Measurements from ENCODE around the gene ARFGEF3. TPM values are rescaled to one million over a fixed set of nuclear protein-coding genes. Genes with fewer than 3 reads are reported as not detected.

The ARFGEF3 gene
- total RNA-seq, 1 donor from 2014 or later, result 28.6 TPM

GRCh38 chr6:138187156-138187555 is 25.4 kb downstream of the ARFGEF3 start:
- H3K9me3 Mint-ChIP-seq (ENCODE audit: low read depth), result no peaks in the 10 kb centered on the region
- no peak for DNase-seq (ENCODE audit: low spot score, unreplicated experiment)

GRCh38 chr6:138188278-138188941 is 26.7 kb downstream of the ARFGEF3 start:
- Mint-ChIP-seq H3K4me1 (ENCODE audit: low read depth) (peaks cover 15% of the 10 kb centered on the region), H3K27ac (peak overlapping the region; percentile 30), H3K4me3 (ENCODE audit: low read depth) (no peak overlapping the region), H3K27me3 (no peaks in the 10 kb centered on the region), H3K9me3 (ENCODE audit: low read depth) (no peaks in the 10 kb centered on the region), H3K36me3 (ENCODE audit: insufficient read depth) (no peaks in the 10 kb centered on the region)
- no peak for DNase-seq (ENCODE audit: low spot score, unreplicated experiment)
- TF ChIP-seq CTCF (IDR thresholded peaks at IDR 0.05; ENCODE audit: unreplicated experiment), result no peak

More at GRCh38 chr6:138187156-138187555, 25.4 kb downstream of the ARFGEF3 start:
- TF ChIP-seq CTCF (IDR thresholded peaks at IDR 0.05; ENCODE audit: unreplicated experiment), result no peak
- H3K4me3 Mint-ChIP-seq (ENCODE audit: low read depth), result no peak overlapping the region
- no peak overlapping the region for H3K27ac Mint-ChIP-seq
- H3K4me1 Mint-ChIP-seq (ENCODE audit: low read depth), result peaks cover 25% of the 10 kb centered on the region
- no peaks in the 10 kb centered on the region for H3K27me3 Mint-ChIP-seq
- H3K36me3 Mint-ChIP-seq (ENCODE audit: insufficient read depth), result no peaks in the 10 kb centered on the region

GRCh38 chr6:138194287-138194686 is 32.5 kb downstream of the ARFGEF3 start:
- Mint-ChIP-seq H3K27me3 (no peaks in the 10 kb centered on the region), H3K9me3 (ENCODE audit: low read depth) (peaks cover 2% of the 10 kb centered on the region), H3K4me3 (ENCODE audit: low read depth) (no peak overlapping the region), H3K27ac (peak overlapping the region; percentile 49), H3K36me3 (ENCODE audit: insufficient read depth) (peaks cover 1% of the 10 kb centered on the region), H3K4me1 (ENCODE audit: low read depth) (peaks cover 13% of the 10 kb centered on the region)
- no peak for TF ChIP-seq CTCF (IDR thresholded peaks at IDR 0.05; ENCODE audit: unreplicated experiment)
- DNase-seq (ENCODE audit: low spot score, unreplicated experiment), result no peak

- Mint-ChIP-seq H3K36me3 (ENCODE audit: insufficient read depth) (peaks cover 6% of the 10 kb centered on the region), H3K4me1 (ENCODE audit: low read depth) (peaks cover 13% of the 10 kb centered on the region), H3K4me3 (ENCODE audit: low read depth) (no peak overlapping the region), H3K27me3 (no peaks in the 10 kb centered on the region), H3K27ac (peak overlapping the region; percentile 8), H3K9me3 (ENCODE audit: low read depth) (peaks cover 12% of the 10 kb centered on the region)
- TF ChIP-seq CTCF (IDR thresholded peaks at IDR 0.05; ENCODE audit: unreplicated experiment), result no peak
- DNase-seq (ENCODE audit: low spot score, unreplicated experiment), result no peak
Observed at GRCh38 chr6:138196122-138196738, 34.5 kb downstream of the ARFGEF3 start.

GRCh38 chr6:138197570-138197969 is 35.8 kb downstream of the ARFGEF3 start:
- Mint-ChIP-seq H3K27me3 (no peaks in the 10 kb centered on the region), H3K9me3 (ENCODE audit: low read depth) (peaks cover 12% of the 10 kb centered on the region), H3K4me3 (ENCODE audit: low read depth) (no peak overlapping the region), H3K4me1 (ENCODE audit: low read depth) (peaks cover 13% of the 10 kb centered on the region), H3K27ac (no peak overlapping the region), H3K36me3 (ENCODE audit: insufficient read depth) (peaks cover 6% of the 10 kb centered on the region)
- no peak for TF ChIP-seq CTCF (IDR thresholded peaks at IDR 0.05; ENCODE audit: unreplicated experiment)
- no peak for DNase-seq (ENCODE audit: low spot score, unreplicated experiment)

All from progenitor cell of endocrine pancreas (in vitro differentiated cells).